OCI-LY7 (cell line): ENCODE data around the gene MYO18A. TPM values are rescaled to one million over a fixed set of nuclear protein-coding genes. Genes with fewer than 3 reads are reported as not detected.

ENCODE experiments used
- BruUV-seq: library from RNA; stranded (reverse); fragments of 400-500 nt; replicated peaks from 2 replicates; lab custom pipeline; 2021; lab: Mats Ljungman, UMichigan
- CTCF ChIA-PET: fragments of 300-600 bp; sonication (Branson Sonifier 250); formaldehyde crosslinking; loops from one replicate; lab custom pipeline; 2022; ENCODE audit warnings: antibody characterized with exemption; ENCODE audit not compliant: unreplicated experiment; lab: Charles Lee
- POLR2A ChIA-PET: fragments of 300-600 bp; sonication (Branson Sonifier 250); formaldehyde crosslinking; loops from one replicate; lab custom pipeline; 2022; ENCODE audit warnings: antibody characterized with exemption; lab: Charles Lee
- DNase-seq: peaks from one replicate; pipeline ENCODE4 v3.0.0-alpha.2; 2015; ENCODE audit warnings: low spot score
- H2AFZ ChIP-seq: fragments of 200-600 bp; sonication (generic), shearing (Covaris generic); 2 replicates; pipeline ENCODE4 v1.6.1; 2014; ENCODE audit warnings: mild to moderate bottlenecking, antibody characterized with exemption, low read length, moderate library complexity
- H3K27ac ChIP-seq: fragments of 200-600 bp; sonication (generic); 2 replicates; pipeline ENCODE4 v1.5.1; 2014; ENCODE audit warnings: mixed run types, low read depth, mild to moderate bottlenecking, moderate library complexity, low read length, inconsistent platforms; ENCODE audit not compliant: poor library complexity, severe bottlenecking
- H3K36me3 ChIP-seq: fragments of 200-600 bp; sonication (generic); 2 replicates; pipeline ENCODE4 v1.6.1; 2014; ENCODE audit warnings: mild to moderate bottlenecking, antibody characterized with exemption, low read length, moderate library complexity, mixed read lengths; ENCODE audit not compliant: insufficient read depth
- H3K4me1 ChIP-seq: fragments of 200-600 bp; sonication (generic); 2 replicates; pipeline ENCODE4 v1.5.1; 2014; ENCODE audit warnings: mild to moderate bottlenecking, low read length; ENCODE audit not compliant: insufficient read depth, poor library complexity, severe bottlenecking
- H3K4me2 ChIP-seq: fragments of 200-600 bp; sonication (generic); 2 replicates; pipeline ENCODE4 v1.6.1; 2014; ENCODE audit warnings: mild to moderate bottlenecking, low read length
- H3K4me3 ChIP-seq: fragments of 200-600 bp; sonication (generic); 2 replicates; pipeline ENCODE4 v1.5.1; 2014; ENCODE audit warnings: mild to moderate bottlenecking, low read depth, low read length; ENCODE audit not compliant: poor library complexity, severe bottlenecking
- H3K79me2 ChIP-seq: fragments of 200-600 bp; sonication (generic); 2 replicates; pipeline ENCODE4 v1.6.1; 2016; ENCODE audit warnings: low read depth, mild to moderate bottlenecking, low read length, moderate library complexity, mixed read lengths; ENCODE audit not compliant: insufficient read depth
- H3K9me2 ChIP-seq: fragments of 200-600 bp; sonication (generic); 2 replicates; pipeline ENCODE4 v1.6.1; 2016; ENCODE audit warnings: mild to moderate bottlenecking, low read length, mixed read lengths; ENCODE audit not compliant: insufficient read depth
- H3K9me3 ChIP-seq: fragments of 200-600 bp; sonication (generic); 2 replicates; pipeline ENCODE4 v1.6.1; 2014; ENCODE audit warnings: mild to moderate bottlenecking, mixed run types, low read length, mixed read lengths
- H4K20me1 ChIP-seq: fragments of 200-600 bp; sonication (generic); 2 replicates; pipeline ENCODE4 v1.6.1; 2014; ENCODE audit warnings: mild to moderate bottlenecking, antibody characterized with exemption, low read length, moderate library complexity, mixed read lengths; ENCODE audit not compliant: insufficient read depth
- CTCF ChIP-seq: fragments of 200-600 bp; sonication (generic); conservative IDR thresholded peaks from 2 replicates; pipeline ENCODE4 v1.5.1; 2014; ENCODE audit warnings: mild to moderate bottlenecking, antibody characterized with exemption, low read length, moderate library complexity, mixed read lengths
- EZH2phosphoT487 ChIP-seq: fragments of 200-600 bp; sonication (generic); IDR thresholded peaks from 2 replicates; pipeline ENCODE4 v1.6.1; 2018; ENCODE audit warnings: low read depth, borderline replicate concordance, mild to moderate bottlenecking, mixed run types, antibody characterized with exemption, low read length, moderate library complexity, mixed read lengths
- intact Hi-C: fragments of 100-400 bp; cut with micrococcal nuclease; formaldehyde crosslinking; loops from one replicate; pipeline ENCODE4 v1.10.0; 2022; ENCODE audit not compliant: unreplicated experiment
- total RNA-seq, 2 experiments: library from RNA; depleted of rRNA in 1 of 2; stranded (reverse); fragments of >200 nt in 1 of 2; shearing (Covaris generic) in 1 of 2; gene quantifications; 2 replicates each; pipeline ENCODE4 v1.2.3, GENCODE V29; 2014 to 2022

MYO18A gene
- total RNA-seq, 2 experiments from 2014 or later = 124 to 128 TPM

GRCh38 chr17:29165800-29166506 lies 14.2 kb downstream of the MYO18A start:
- H3K4me1 ChIP-seq = no peaks in the 10 kb centered on the region
- no peaks in the 10 kb centered on the region for H4K20me1 ChIP-seq
- H3K4me3 ChIP-seq = no peak overlapping the region
- no TSS peak for BruUV-seq
- ChIA-PET CTCF (no interaction called here), POLR2A (no interaction called here)
- no peaks in the 10 kb centered on the region for H3K9me3 ChIP-seq
- H3K79me2 ChIP-seq = no peaks in the 10 kb centered on the region
- DNase-seq = no peak
- no peaks in the 10 kb centered on the region; the same call in 1 of the 2 replicates for H3K36me3 ChIP-seq
- no peak overlapping the region for H3K4me2 ChIP-seq
- TF ChIP-seq CTCF = no peak
- TF ChIP-seq EZH2phosphoT487 = no peak
- intact Hi-C loops = no loop called here
- no peaks in the 10 kb centered on the region for H3K9me2 ChIP-seq
- H3K27ac ChIP-seq = no peak overlapping the region
- no peak overlapping the region for H2AFZ ChIP-seq

GRCh38 chr17:29165261-29165660 lies 14.9 kb downstream of the MYO18A start:
- no peaks in the 10 kb centered on the region for H3K9me2 ChIP-seq
- POLR2A ChIA-PET = no interaction called here
- no peak for TF ChIP-seq CTCF
- TF ChIP-seq EZH2phosphoT487 = no peak

GRCh38 chr17:29163563-29163962 lies 16.6 kb downstream of the MYO18A start:
- intact Hi-C loops = no loop called here
- POLR2A ChIA-PET = no interaction called here
- BruUV-seq = no TSS peak

More at GRCh38 chr17:29165261-29165660, 14.9 kb downstream of the MYO18A start:
- DNase-seq = no peak
- Histone ChIP-seq H3K4me1 (no peaks in the 10 kb centered on the region), H2AFZ (no peak overlapping the region), H3K36me3 (no peaks in the 10 kb centered on the region; the same call in 1 of the 2 replicates), H3K79me2 (no peaks in the 10 kb centered on the region), H3K27ac (no peak overlapping the region), H3K9me3 (no peaks in the 10 kb centered on the region), H3K4me3 (no peak overlapping the region), H3K4me2 (no peak overlapping the region), H4K20me1 (no peaks in the 10 kb centered on the region)
- intact Hi-C loops = no loop called here
- CTCF ChIA-PET = interaction anchor here (1.1 kb wide), 1 partner anchor 11 kb away, joined by 4 read pairs; no protein-coding TSS in a partner anchor
- no TSS peak for BruUV-seq

More at GRCh38 chr17:29163563-29163962, 16.6 kb downstream of the MYO18A start:
- H3K4me1 ChIP-seq = no peaks in the 10 kb centered on the region
- DNase-seq = no peak
- no peak overlapping the region for H3K27ac ChIP-seq
- CTCF ChIA-PET = interaction anchor here (0.6 to 1.0 kb wide), 2 partner anchors 13 to 17 kb away, joined by 3 read pairs; partner anchors contain the start of gene MYO18A
- no peaks in the 10 kb centered on the region for H4K20me1 ChIP-seq
- no peaks in the 10 kb centered on the region for H3K9me3 ChIP-seq
- no peaks in the 10 kb centered on the region for H3K9me2 ChIP-seq
- no peaks in the 10 kb centered on the region; the same call in 1 of the 2 replicates for H3K36me3 ChIP-seq
- H3K79me2 ChIP-seq = no peaks in the 10 kb centered on the region
- H3K4me2 ChIP-seq = no peak overlapping the region
- no peak overlapping the region for H2AFZ ChIP-seq
- TF ChIP-seq CTCF = no peak
- TF ChIP-seq EZH2phosphoT487 = no peak
- no peak overlapping the region for H3K4me3 ChIP-seq
